Stimulated activated memory B cell treated with anti-CD40 and anti-IgM and Interleukin-4, amounts not matched to agents 10 μg/mL and 1 μg/mL and 100 μg/mL, for 72 hours (primary cell): Measurements from ENCODE around the gene MVB12A.
A peak's percentile ranks its signal among the peaks of the same experiment; 100 is the strongest.

ENCODE experiments used
- ATAC-seq: fragments of 150-1000 bp; cut with Tn5 transposase; 2 replicates; pipeline ENCODE4 v1.10.0; 2021
- H3K27ac Mint-ChIP-seq: one replicate; pipeline ENCODE4 v1.8.0; 2022; ENCODE audit warnings: mild to moderate bottlenecking, mixed read lengths
- H3K27me3 Mint-ChIP-seq: one replicate; pipeline ENCODE4 v1.8.0; 2022; ENCODE audit warnings: mixed read lengths
- H3K36me3 Mint-ChIP-seq: one replicate; pipeline ENCODE4 v1.8.0; 2022; ENCODE audit warnings: mixed read lengths
- H3K4me1 Mint-ChIP-seq: one replicate; pipeline ENCODE4 v1.8.0; 2022; ENCODE audit warnings: mixed read lengths
- H3K4me3 Mint-ChIP-seq: one replicate; pipeline ENCODE4 v1.8.0; 2022; ENCODE audit warnings: mild to moderate bottlenecking, moderate library complexity, mixed read lengths
- H3K9me3 Mint-ChIP-seq: one replicate; pipeline ENCODE4 v1.8.0; 2022; ENCODE audit warnings: mixed read lengths

MVB12A gene

DNA sequence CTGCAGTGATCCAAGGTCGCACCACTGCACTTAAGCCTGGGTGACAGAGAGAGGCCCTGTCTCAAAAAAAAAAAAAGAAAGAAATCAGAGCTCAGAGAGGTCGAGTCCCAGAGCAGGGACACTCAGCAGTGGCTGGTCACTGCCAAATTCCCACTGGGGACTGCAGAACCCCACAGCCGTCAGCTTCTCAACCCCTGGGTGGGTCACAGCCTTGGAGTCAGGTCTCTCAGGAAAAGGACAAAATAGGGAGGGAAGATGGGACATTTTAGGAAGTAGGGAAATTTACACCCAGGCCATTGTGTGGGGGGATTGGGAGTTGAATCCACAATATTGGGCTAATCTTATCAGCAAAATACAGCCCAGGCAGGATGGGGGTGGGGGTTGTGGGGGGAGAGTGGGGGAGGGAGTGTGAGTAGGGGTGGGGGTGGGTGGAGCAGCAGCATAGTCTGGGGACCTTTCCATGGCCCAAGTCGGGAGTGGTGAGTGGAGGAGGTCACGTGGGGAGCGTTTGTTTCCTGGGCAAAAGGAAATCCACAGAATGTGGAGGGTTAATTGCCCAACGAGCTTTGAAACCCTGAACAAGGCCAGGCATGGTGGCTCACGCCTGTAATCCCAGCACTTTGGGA, 20.8 kb upstream of the MVB12A start:
- ATAC-seq = no peak

DNA sequence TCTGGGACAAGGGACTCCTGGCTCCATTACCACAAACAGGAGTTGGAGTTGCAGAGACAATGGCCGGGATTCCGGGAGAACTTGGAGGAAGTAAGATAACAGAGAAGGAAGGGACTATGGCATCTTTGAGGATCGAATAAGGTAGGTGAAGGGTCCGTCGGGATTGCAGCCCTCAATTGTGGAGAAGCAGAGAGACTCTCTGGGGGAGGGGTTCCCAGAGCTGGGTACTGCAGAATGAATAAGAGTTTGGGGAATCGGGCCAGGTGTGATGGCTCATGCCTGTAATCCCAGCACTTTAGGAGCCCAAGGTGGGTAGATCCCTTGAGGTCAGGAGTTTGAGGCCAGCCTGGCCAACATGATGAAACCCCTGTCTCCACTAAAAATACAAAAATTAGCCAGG, 18.2 kb upstream of the MVB12A start:
- H3K27me3 Mint-ChIP-seq = no peaks in the 10 kb centered on the region
- no peaks in the 10 kb centered on the region for H3K9me3 Mint-ChIP-seq
- H3K4me1 Mint-ChIP-seq = peaks cover 27% of the 10 kb centered on the region
- ATAC-seq = no peak
- H3K36me3 Mint-ChIP-seq = peaks cover 40% of the 10 kb centered on the region
- H3K27ac Mint-ChIP-seq = no peak overlapping the region
- no peak overlapping the region for H3K4me3 Mint-ChIP-seq

More for the DNA sequence above, 20.8 kb upstream of the MVB12A start:
- peaks cover 19% of the 10 kb centered on the region for H3K4me1 Mint-ChIP-seq
- H3K27me3 Mint-ChIP-seq = no peaks in the 10 kb centered on the region
- H3K36me3 Mint-ChIP-seq = peaks cover 41% of the 10 kb centered on the region
- peak overlapping the region; percentile 66 for H3K27ac Mint-ChIP-seq
- no peak overlapping the region for H3K4me3 Mint-ChIP-seq
- no peaks in the 10 kb centered on the region for H3K9me3 Mint-ChIP-seq

DNA sequence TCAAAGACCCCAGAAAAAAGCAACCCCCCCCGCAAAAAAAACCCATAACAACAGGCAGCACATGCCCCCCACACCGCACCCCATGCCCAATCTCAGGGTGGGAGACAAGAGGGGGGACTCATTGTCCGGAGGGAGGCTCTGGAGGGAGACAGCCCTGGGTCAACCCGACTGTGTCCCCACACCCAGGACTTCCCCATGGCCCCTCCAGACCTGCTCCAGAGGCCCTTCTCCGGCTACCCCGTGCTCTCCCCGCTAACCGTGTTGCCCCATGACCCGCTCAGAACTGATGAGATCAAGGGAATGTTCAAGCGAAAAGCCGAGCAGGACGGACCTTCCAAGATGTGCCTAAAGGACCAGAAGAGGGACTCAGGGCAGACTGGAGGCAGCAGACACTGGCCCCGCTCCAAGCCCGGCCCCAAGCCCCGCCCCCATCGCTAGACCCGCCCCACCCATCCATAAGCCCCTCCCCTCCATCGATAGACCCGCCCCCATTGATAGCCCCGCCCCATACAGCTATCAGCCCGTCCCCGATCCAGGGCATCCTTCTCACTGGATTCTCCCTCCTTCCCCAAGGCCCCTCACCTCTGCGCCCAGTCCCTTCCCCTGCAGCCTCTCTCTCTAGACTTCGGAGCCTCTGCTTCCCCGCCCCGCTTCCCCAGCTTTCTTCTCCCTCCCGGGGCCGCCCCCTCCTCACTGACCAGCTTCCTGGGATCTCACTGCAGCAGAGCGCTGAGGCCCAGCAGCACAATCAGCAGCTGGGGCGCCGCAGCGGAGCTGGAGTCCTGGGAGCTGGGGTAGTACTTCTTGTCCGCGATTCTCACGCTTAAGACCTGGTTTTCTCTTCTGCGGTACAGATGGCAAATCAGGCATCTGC, 16.6 kb upstream of the MVB12A start:
- H3K4me3 Mint-ChIP-seq = peak overlapping the region; percentile 84
- H3K9me3 Mint-ChIP-seq = no peaks in the 10 kb centered on the region
- ATAC-seq = no peak
- peaks cover 31% of the 10 kb centered on the region for H3K36me3 Mint-ChIP-seq
- H3K27me3 Mint-ChIP-seq = no peaks in the 10 kb centered on the region
- peak overlapping the region; percentile 90 for H3K27ac Mint-ChIP-seq
- peaks cover 41% of the 10 kb centered on the region for H3K4me1 Mint-ChIP-seq

DNA sequence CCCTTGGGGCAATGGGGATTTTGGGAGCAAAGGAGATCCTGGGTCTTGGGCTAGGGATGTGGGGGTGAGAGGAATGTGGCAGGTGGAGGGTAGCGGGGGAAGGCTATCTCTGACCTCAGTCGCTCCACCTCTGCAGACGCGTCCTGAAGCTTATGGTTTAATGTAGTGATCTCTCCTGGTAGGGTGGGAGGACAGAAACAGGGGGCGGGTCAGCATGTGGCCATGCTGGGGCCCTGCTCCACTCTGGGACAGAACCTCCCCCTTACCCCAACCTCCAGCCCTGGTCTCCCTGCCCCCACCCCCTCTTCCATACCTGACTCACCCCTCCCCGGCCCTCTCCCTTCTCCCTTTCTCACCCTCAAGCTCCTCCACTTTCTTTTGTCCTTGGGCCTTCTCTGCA, 15.8 kb upstream of the MVB12A start:
- Mint-ChIP-seq H3K27ac (peak overlapping the region; percentile 90), H3K9me3 (no peaks in the 10 kb centered on the region), H3K27me3 (no peaks in the 10 kb centered on the region)

DNA sequence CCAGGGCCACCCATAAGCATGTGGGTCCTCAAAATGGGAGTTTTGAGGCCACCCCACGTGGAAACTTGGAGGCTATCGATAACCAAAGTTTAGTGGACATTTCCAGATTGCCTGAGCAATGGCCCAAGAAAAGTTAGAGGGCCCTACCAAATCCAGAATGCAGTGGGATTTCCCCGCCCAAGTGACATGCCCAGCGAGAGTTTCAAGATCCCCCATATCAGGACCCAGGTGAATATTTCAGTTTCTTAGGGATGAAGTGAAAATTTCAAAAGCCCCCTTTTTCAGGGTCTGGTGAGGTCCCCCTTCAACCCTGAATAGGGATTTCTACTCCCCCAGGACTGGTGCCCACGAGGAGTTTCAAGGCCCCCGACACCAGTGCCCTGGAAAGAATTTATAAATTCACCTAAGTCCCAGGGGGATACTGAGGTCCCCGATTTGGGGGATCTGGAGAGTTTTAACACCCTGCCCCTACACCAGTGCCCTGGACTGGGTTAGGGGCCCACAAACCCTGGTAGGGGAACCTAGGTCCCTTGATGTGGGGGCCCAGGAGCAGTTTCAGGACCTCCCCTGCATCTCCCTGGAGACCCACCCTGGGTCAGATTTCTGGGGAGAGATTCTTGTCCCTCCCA, 15.1 kb upstream of the MVB12A start:
- H3K36me3 Mint-ChIP-seq = peaks cover 26% of the 10 kb centered on the region
- H3K4me3 Mint-ChIP-seq = peak overlapping the region; percentile 84
- H3K27ac Mint-ChIP-seq = peak overlapping the region; percentile 90
- H3K4me1 Mint-ChIP-seq = peaks cover 41% of the 10 kb centered on the region
- no peak for ATAC-seq
- no peaks in the 10 kb centered on the region for H3K27me3 Mint-ChIP-seq
- H3K9me3 Mint-ChIP-seq = no peaks in the 10 kb centered on the region

More for the DNA sequence above, 15.8 kb upstream of the MVB12A start:
- H3K4me3 Mint-ChIP-seq = peak overlapping the region; percentile 84
- ATAC-seq = no peak
- H3K36me3 Mint-ChIP-seq = peaks cover 27% of the 10 kb centered on the region
- peaks cover 41% of the 10 kb centered on the region for H3K4me1 Mint-ChIP-seq

DNA sequence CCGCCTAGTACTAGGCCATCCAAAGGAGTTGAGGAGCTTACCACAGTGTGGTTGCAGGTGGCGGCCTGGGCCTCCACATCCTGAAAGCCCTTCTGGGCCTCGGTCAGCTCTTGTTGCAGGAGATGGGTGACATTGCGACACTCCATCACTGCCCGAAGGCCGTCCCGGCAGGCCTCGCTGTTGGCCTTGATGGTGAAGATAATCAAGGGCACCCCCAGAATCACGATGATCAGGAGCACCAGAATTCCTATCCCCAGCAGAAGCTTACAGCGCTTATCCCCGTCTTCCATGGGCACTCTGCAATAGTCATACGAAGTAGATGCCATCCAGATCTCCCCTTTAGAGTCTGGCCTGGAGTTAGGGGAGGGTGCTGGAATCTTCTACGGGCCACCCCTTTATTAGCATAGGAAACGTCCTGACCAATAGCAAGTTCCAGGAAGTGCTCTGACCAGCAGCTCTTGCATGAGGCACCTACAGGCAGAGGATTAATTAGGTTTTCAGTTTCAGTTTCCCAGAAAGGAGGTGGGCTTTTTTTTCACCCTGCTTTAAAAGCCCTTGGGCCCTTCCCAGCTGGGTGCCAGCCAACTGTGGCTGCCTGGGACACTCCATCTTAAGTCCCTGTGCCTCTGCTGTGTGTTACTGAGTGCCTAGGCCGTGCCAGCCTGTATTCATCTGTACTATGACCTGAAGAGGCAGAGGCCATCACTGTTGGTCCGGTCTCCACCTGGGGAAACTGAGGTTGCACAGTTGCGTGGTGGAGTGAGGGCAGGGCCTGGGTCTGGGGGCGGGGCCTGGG, 14.4 kb upstream of the MVB12A start, which contains the start of gene BST2:
BST2 (minus strand) TSS at position 381 of the 796 bp plus-strand sequence; CDS start at position 326, 55 bp downstream.
- Mint-ChIP-seq H3K27me3 (no peaks in the 10 kb centered on the region), H3K36me3 (peaks cover 26% of the 10 kb centered on the region), H3K9me3 (no peaks in the 10 kb centered on the region), H3K4me1 (peaks cover 41% of the 10 kb centered on the region), H3K4me3 (peak within 1 kb of the TSS; percentile 84), H3K27ac (peak within 1 kb of the TSS; percentile 90)
- ATAC-seq = peak; percentile 94

DNA sequence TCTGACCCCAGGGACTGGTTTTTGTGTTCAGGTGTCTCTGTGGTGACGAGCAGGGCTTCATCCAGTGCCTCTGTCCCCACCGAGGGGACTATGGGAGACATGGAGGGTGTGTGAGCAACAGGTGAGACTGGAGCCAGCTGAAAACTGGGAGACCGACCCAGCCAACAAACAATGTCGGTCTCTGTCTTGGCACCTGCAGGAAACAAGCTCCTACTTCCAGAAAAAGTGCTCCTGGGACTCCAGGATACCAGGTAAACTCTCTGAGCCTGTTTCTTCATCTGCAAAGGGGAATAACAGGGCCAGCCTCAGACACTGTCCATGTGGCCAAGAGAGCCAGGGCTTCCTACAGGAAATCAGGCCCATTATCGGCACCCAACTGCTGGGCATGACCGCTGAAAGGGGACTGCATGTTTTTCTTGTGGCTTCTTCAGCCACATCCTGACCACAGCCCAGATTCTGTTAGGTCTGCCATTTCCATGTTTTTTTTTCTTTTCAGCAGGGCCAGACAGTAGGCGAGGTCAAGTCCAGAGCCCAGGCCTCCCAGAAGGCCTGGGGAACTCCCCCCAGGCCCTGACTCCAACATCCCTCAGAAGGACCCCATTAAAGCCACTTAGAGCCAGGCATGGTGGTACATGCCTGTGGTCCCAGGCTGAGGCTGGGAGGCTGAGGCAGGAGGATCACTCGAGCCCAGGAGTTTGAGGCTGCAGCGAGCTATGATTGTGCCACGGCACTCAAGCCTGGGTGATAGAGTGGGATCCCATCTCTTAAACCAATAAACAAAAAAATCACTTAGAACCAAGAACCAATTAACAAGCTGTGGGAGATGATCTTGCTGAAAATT, 13.6 kb upstream of the MVB12A start:
- peak overlapping the region; percentile 84 for H3K4me3 Mint-ChIP-seq
- peak; percentile 44 for ATAC-seq
- H3K27ac Mint-ChIP-seq = peak overlapping the region; percentile 90
- H3K9me3 Mint-ChIP-seq = no peaks in the 10 kb centered on the region
- H3K27me3 Mint-ChIP-seq = no peaks in the 10 kb centered on the region
- peaks cover 24% of the 10 kb centered on the region for H3K36me3 Mint-ChIP-seq
- peaks cover 41% of the 10 kb centered on the region for H3K4me1 Mint-ChIP-seq

DNA sequence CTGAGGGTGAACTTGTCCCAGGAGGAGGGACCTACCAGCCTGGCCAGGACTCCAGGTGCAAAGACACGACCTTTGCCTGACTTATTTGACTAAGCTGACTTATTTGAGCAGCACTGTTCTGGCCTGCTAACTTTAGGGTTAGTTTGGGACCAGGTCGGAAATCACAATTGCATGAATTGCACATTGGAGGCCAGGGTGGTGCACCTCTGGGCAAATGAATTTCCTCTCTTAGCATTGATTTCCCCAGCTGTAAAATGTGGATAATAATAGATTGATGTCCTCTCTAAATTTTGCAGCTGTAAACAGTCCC, 13.0 kb upstream of the MVB12A start:
- Mint-ChIP-seq H3K4me3 (peak overlapping the region; percentile 84), H3K9me3 (no peaks in the 10 kb centered on the region), H3K36me3 (peaks cover 20% of the 10 kb centered on the region), H3K27ac (peak overlapping the region; percentile 90), H3K4me1 (peaks cover 47% of the 10 kb centered on the region), H3K27me3 (no peaks in the 10 kb centered on the region)
- peak; percentile 42 for ATAC-seq

DNA sequence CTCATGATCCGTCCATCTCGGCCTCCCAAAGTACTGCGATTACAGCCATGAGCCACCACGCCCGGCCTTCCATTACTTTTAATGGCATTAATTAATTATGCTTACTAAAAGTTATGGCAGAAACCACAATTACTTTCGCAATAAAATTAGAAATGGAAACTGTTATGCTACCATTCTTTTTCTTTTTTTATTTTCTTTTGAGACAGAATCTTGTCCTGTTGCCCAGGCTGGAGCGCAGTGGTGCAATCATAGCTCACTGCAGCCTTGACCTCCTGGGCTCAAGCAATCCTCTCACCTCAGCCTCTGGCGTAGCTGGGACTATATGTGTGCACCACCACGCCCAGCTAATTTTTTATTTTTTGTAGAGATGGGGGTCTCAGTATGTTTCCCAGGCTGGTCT, 9.9 kb upstream of the MVB12A start:
- Mint-ChIP-seq H3K27ac (no peak overlapping the region), H3K4me3 (no peak overlapping the region), H3K4me1 (peaks cover 39% of the 10 kb centered on the region), H3K36me3 (peaks cover 17% of the 10 kb centered on the region), H3K9me3 (no peaks in the 10 kb centered on the region), H3K27me3 (no peaks in the 10 kb centered on the region)
- ATAC-seq = no peak

DNA sequence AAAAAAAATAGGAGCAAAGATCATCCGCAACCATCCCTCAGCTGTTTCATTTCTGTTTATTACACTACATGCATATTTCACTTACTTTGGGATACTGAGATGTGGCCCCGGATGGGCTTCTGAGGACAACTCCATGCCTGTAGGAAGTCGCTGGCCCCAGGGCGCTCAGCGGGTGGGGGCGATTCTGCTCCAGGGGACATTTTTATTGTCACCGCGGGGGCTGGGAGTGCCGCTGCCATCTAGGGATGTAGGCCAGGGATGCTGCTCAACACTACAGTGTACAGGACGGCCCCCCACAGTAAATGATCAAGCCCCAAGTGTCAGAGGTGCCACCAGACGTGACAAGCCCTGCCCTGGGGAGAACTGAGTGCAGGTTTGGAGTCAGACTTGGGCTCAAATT, 8.0 kb upstream of the MVB12A start:
- H3K27ac Mint-ChIP-seq = no peak overlapping the region
- H3K27me3 Mint-ChIP-seq = no peaks in the 10 kb centered on the region
- H3K4me3 Mint-ChIP-seq = no peak overlapping the region
- peaks cover 27% of the 10 kb centered on the region for H3K4me1 Mint-ChIP-seq
- peaks cover 30% of the 10 kb centered on the region for H3K36me3 Mint-ChIP-seq
- ATAC-seq = no peak
- no peaks in the 10 kb centered on the region for H3K9me3 Mint-ChIP-seq

DNA sequence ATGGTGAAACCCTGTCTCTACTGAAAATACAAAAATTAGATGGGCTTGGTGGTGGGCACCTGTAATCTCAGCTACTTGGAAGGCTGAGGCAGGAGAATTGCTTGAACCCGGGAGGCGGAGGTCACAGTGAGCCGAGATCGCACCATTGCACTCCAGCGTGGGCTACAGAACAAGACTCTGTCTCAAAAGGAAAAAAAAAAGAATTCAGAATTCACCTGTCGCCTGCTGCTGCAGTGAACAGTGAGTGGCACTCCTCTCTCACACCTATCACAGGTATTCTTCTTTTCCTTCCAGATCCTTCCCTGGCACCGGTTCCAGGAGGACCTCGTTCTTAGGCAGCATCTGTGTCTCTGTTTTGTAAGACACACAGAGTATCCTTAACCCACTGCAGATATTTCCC, 5.8 kb upstream of the MVB12A start:
- Mint-ChIP-seq H3K36me3 (peaks cover 35% of the 10 kb centered on the region), H3K4me3 (no peak overlapping the region), H3K9me3 (no peaks in the 10 kb centered on the region), H3K27ac (no peak overlapping the region), H3K27me3 (no peaks in the 10 kb centered on the region), H3K4me1 (peaks cover 17% of the 10 kb centered on the region)
- no peak for ATAC-seq

DNA sequence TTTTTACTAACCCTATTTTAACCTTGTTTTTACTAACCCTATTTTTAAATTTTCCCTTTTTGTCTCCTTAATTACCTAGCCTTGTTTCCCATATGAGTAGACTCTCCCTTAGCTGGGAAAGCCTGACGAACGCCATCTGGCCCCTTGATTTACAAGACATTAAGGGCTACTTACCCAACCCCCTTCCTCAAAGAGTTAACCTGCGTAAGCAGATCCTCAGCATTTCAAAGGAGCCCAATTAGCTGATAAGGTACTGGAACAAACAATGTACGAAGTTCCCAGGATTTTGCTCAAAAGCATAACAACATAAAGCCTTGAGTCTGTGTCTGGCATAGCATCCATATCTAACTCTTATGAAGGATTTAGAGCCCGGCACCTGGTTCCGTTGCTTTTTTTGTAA, 4.7 kb upstream of the MVB12A start:
- peaks cover 23% of the 10 kb centered on the region for H3K4me1 Mint-ChIP-seq
- H3K27ac Mint-ChIP-seq = no peak overlapping the region
- ATAC-seq = no peak
- no peaks in the 10 kb centered on the region for H3K9me3 Mint-ChIP-seq
- H3K27me3 Mint-ChIP-seq = no peaks in the 10 kb centered on the region
- H3K36me3 Mint-ChIP-seq = peaks cover 35% of the 10 kb centered on the region
- no peak overlapping the region for H3K4me3 Mint-ChIP-seq

DNA sequence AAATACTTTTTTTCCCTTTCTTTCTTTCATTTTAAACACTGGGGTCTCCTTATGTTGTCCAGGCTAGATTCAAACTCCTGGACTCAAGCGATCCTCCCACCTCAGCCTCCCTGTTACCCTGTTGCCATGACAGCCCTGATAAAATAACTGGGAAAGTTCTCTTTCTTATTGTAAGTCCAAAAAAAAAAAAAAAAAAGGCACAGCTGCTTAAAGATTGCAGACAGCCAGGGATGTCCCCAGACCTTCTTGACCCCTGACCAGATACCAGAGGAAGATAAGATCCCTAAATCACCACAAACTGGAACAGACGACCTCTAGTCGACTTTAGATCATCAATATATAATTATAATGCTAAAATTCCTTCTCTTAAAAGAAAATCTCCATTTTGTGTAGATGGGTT, 1.1 kb upstream of the MVB12A start:
- H3K27ac Mint-ChIP-seq = peak overlapping the region; percentile 90
- ATAC-seq = no peak
- H3K4me3 Mint-ChIP-seq = peak overlapping the region; percentile 23
- H3K36me3 Mint-ChIP-seq = peaks cover 25% of the 10 kb centered on the region
- H3K4me1 Mint-ChIP-seq = peaks cover 18% of the 10 kb centered on the region
- H3K27me3 Mint-ChIP-seq = no peaks in the 10 kb centered on the region
- H3K9me3 Mint-ChIP-seq = no peaks in the 10 kb centered on the region

DNA sequence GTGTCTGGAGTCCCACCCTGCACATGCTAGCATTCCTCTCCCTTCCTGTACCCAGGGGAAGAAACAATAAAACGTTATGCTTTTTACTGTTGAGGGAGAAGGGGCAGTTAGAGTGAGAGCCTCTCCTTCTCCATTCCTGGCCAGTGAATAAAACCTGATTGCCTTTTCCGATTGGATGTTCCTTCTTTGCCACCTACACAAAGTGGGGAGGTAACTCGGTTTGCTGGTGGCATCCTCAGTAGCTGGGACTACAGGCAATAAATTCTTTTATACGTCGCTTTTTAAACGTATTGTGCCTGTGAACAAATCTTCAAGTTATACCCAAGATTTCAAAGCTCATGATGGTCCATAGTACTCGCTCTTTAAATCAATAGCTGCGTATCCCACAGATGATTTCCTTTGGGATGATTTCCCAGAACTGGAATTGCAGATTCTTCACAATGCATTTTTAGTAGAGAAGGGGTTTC, 660 bp upstream of the MVB12A start:
- peaks cover 18% of the 10 kb centered on the region for H3K4me1 Mint-ChIP-seq
- no peaks in the 10 kb centered on the region for H3K9me3 Mint-ChIP-seq
- peak overlapping the region; percentile 94 for H3K4me3 Mint-ChIP-seq
- H3K27me3 Mint-ChIP-seq = no peaks in the 10 kb centered on the region
- no peak for ATAC-seq
- peak overlapping the region; percentile 90 for H3K27ac Mint-ChIP-seq
- peaks cover 25% of the 10 kb centered on the region for H3K36me3 Mint-ChIP-seq
